Measurements from ENCODE around the gene SPN. TPM values are rescaled to one million over a fixed set of nuclear protein-coding genes. Genes with fewer than 3 reads are reported as not detected.

The SPN gene
- total and polyA plus RNA-seq, 12 donors = 0.24 to 3.1 (median 1.2) TPM

GRCh38 chr16:29699324-29700219, 36.5 kb downstream of the SPN start:
- Histone ChIP-seq H3K27me3 (no peaks in the 10 kb centered on the region), H3K27ac (no peak overlapping the region), H3K4me1 (replicated peaks in 1 of 2) (no peaks in the 10 kb centered on the region), H3K9me3 (replicated peaks in 1 of 3) (no peaks in the 10 kb centered on the region), H3K4me3 (no peak overlapping the region), H3K36me3 (replicated peaks in 1 of 2) (no peaks in the 10 kb centered on the region)
- DNase-seq = no peak
- TF ChIP-seq POLR2A (IDR thresholded peaks at IDR 0.05) (no peak), CTCF (IDR thresholded peaks at IDR 0.05) (no peak)
- intact Hi-C loops (cut with DNase I) = loop anchor here in 1 of 2 donors (10.0 kb wide), 2 partner anchors 75 to 325 kb away; partner anchors contain the start of genes C16orf92 and ZG16
- WGBS, 4 donors = 58 to 70% (median 62%) methylated on average over 6 to 11 of the region's 11 CpGs

- peak; percentile 66 to 89 (median 81) for DNase-seq
- intact Hi-C loops (cut with DNase I) = loop anchor here in 1 of 2 donors (10.0 kb wide), 1 partner anchor 324 kb away; the partner anchor contains the start of gene C16orf92
- H3K9me3 ChIP-seq (replicated peaks in 1 of 3) = no peaks in the 10 kb centered on the region
- H3K27me3 ChIP-seq = no peaks in the 10 kb centered on the region
- WGBS, 4 donors = 12 to 14% (median 13%) methylated on average over 14 of the region's 14 CpGs
- TF ChIP-seq POLR2A (IDR thresholded peaks at IDR 0.05) (no peak), CTCF (IDR thresholded peaks at IDR 0.05) (peak; percentile 72 to 94 (median 79))
- H3K36me3 ChIP-seq (replicated peaks in 1 of 2) = no peaks in the 10 kb centered on the region
- no peak overlapping the region for H3K4me3 ChIP-seq
- H3K27ac ChIP-seq = no peak overlapping the region
- no peaks in the 10 kb centered on the region for H3K4me1 ChIP-seq (replicated peaks in 1 of 2)
Measured at GRCh38 chr16:29700253-29700987, 37.4 kb downstream of the SPN start.

GRCh38 chr16:29701214-29701555, 38.1 kb downstream of the SPN start:
- Histone ChIP-seq H3K4me3 (no peak overlapping the region), H3K27me3 (no peaks in the 10 kb centered on the region), H3K27ac (no peak overlapping the region), H3K9me3 (replicated peaks in 1 of 3) (no peaks in the 10 kb centered on the region), H3K36me3 (replicated peaks in 1 of 2) (no peaks in the 10 kb centered on the region), H3K4me1 (replicated peaks in 1 of 2) (no peaks in the 10 kb centered on the region)
- 70 to 82% (median 77%) methylated on average over 5 of the region's 5 CpGs for WGBS, 4 donors
- intact Hi-C loops (cut with DNase I) = loop anchor here in 1 of 2 donors (10.0 kb wide), 1 partner anchor 324 kb away; the partner anchor contains the start of gene C16orf92
- no peak for DNase-seq
- no peak for TF ChIP-seq CTCF (IDR thresholded peaks at IDR 0.05)
- no peak for TF ChIP-seq POLR2A (IDR thresholded peaks at IDR 0.05)

GRCh38 chr16:29702269-29702668, 39.2 kb downstream of the SPN start:
- WGBS, 4 donors = 45 to 67% (median 66%) methylated on average over 13 of the region's 13 CpGs
- H3K4me3 ChIP-seq = no peak overlapping the region

More at GRCh38 chr16:29702269-29702668, 39.2 kb downstream of the SPN start:
- Histone ChIP-seq H3K27ac (no peak overlapping the region), H3K4me1 (replicated peaks in 1 of 2) (no peaks in the 10 kb centered on the region), H3K27me3 (no peaks in the 10 kb centered on the region), H3K9me3 (replicated peaks in 1 of 3) (no peaks in the 10 kb centered on the region), H3K36me3 (replicated peaks in 1 of 2) (no peaks in the 10 kb centered on the region)
- TF ChIP-seq CTCF (IDR thresholded peaks at IDR 0.05) (no peak), POLR2A (IDR thresholded peaks at IDR 0.05) (no peak)
- intact Hi-C loops (cut with DNase I) = loop anchor here in 1 of 2 donors (10.0 kb wide), 1 partner anchor 323 kb away; the partner anchor contains the start of gene C16orf92
- no peak for DNase-seq

Data from adrenal gland (tissue), 12 donors.